HepG2 (cell line): ENCODE measurements around the gene ZNF483. TPM values are rescaled to one million over a fixed set of nuclear protein-coding genes. Genes with fewer than 3 reads are reported as not detected.
A peak's percentile ranks its signal among the peaks of the same experiment; 100 is the strongest.

Experiments
- ARID4A ChIP-seq: sonication (generic); formaldehyde crosslinking; IDR thresholded peaks from 2 replicates; pipeline ENCODE4 v1.5.0; 2020; ENCODE audit warnings: mild to moderate bottlenecking, missing genetic modification reagents, borderline replicate concordance
- GABPA ChIP-seq, 2 experiments: IDR thresholded peaks; 2 replicates each; pipeline ENCODE4 v1.6.1; 2011 to 2016; ENCODE audit warnings: low read depth in 2 of 2, low read length in 1 of 2, missing biosample characterization in 1 of 2, missing genetic modification characterization in 1 of 2
- GABPB1 ChIP-seq: IDR thresholded peaks from 2 replicates; pipeline ENCODE4 v1.6.1; 2016; ENCODE audit warnings: mild to moderate bottlenecking, missing genetic modification reagents, moderate library complexity, missing compliant biosample characterization
- HOXD1 ChIP-seq: sonication (generic); formaldehyde crosslinking; IDR thresholded peaks from 2 replicates; pipeline ENCODE4 v1.5.0; 2020; ENCODE audit warnings: missing genetic modification reagents
- KDM2A ChIP-seq: sonication (generic); formaldehyde crosslinking; IDR thresholded peaks from 2 replicates; pipeline ENCODE4 v1.4.0; 2020; ENCODE audit warnings: low read depth, missing genetic modification reagents, borderline replicate concordance
- MEF2D ChIP-seq: sonication (generic); formaldehyde crosslinking; IDR thresholded peaks from 2 replicates; pipeline ENCODE4 v1.5.1; 2020; ENCODE audit warnings: mild to moderate bottlenecking, missing genetic modification reagents
- NFIB ChIP-seq: sonication (generic); formaldehyde crosslinking; IDR thresholded peaks from 2 replicates; pipeline ENCODE4 v1.9.0; 2021; ENCODE audit warnings: missing genetic modification reagents, mild to moderate bottlenecking, borderline replicate concordance
- NKX3-1 ChIP-seq: sonication (generic); formaldehyde crosslinking; IDR thresholded peaks from 2 replicates; pipeline ENCODE4 v1.5.0; 2020; ENCODE audit warnings: missing genetic modification reagents
- SKI ChIP-seq: fragments of 450-650 bp; IDR thresholded peaks from one replicate; pipeline ENCODE4 v1.6.1; 2018; ENCODE audit warnings: mild to moderate bottlenecking; ENCODE audit not compliant: partially characterized antibody
- SNAI1 ChIP-seq: sonication (generic); formaldehyde crosslinking; IDR thresholded peaks from 2 replicates; pipeline ENCODE4 v1.5.0; 2020; ENCODE audit warnings: mild to moderate bottlenecking, missing genetic modification reagents, borderline replicate concordance
- SNAPC2 ChIP-seq: sonication (generic); formaldehyde crosslinking; IDR thresholded peaks from 2 replicates; pipeline ENCODE4 v1.8.1; 2022; ENCODE audit warnings: mild to moderate bottlenecking, missing genetic modification reagents
- SOX6 ChIP-seq, 2 experiments: fragments of 450-650 bp in 1 of 2; sonication (generic) in 1 of 2; formaldehyde crosslinking in 1 of 2; IDR thresholded peaks; 2 replicates each; pipeline versions ENCODE4 v1.4.0 to v1.6.1; 2017 to 2020; ENCODE audit warnings: antibody characterized with exemption in 1 of 2, mild to moderate bottlenecking in 1 of 2, missing genetic modification reagents in 1 of 2
- TAF1 ChIP-seq: sonication (generic); formaldehyde crosslinking; IDR thresholded peaks from 2 replicates; pipeline ENCODE4 v1.4.0; 2020; ENCODE audit warnings: missing genetic modification reagents
- ZFP37 ChIP-seq: sonication (generic); formaldehyde crosslinking; IDR thresholded peaks from 2 replicates; pipeline ENCODE4 v1.4.0; 2020; ENCODE audit warnings: missing genetic modification reagents, borderline replicate concordance
- ZNF274 ChIP-seq: sonication (generic); formaldehyde crosslinking; IDR thresholded peaks from 2 replicates; pipeline ENCODE4 v1.5.1; 2020; ENCODE audit warnings: mild to moderate bottlenecking, missing genetic modification reagents
- ZNF337 ChIP-seq: sonication (generic); formaldehyde crosslinking; IDR thresholded peaks from 2 replicates; pipeline ENCODE4 v1.5.1; 2020; ENCODE audit warnings: missing genetic modification reagents, low read depth, mild to moderate bottlenecking, borderline replicate concordance
- ZNF382 ChIP-seq: sonication (generic); formaldehyde crosslinking; IDR thresholded peaks from 2 replicates; pipeline ENCODE4 v1.5.0; 2020; ENCODE audit warnings: missing genetic modification reagents, mild to moderate bottlenecking, borderline replicate concordance
- ZNF383 ChIP-seq: sonication (generic); formaldehyde crosslinking; IDR thresholded peaks from 2 replicates; pipeline ENCODE4 v1.4.0; 2020; ENCODE audit warnings: missing genetic modification reagents, mild to moderate bottlenecking, borderline replicate concordance
- ZNF512 ChIP-seq: sonication (generic); formaldehyde crosslinking; IDR thresholded peaks from 2 replicates; pipeline ENCODE4 v1.4.0; 2020; ENCODE audit warnings: mild to moderate bottlenecking, missing genetic modification reagents
- ZNF740 ChIP-seq: sonication (generic); formaldehyde crosslinking; IDR thresholded peaks from 2 replicates; pipeline ENCODE4 v1.4.0; 2020; ENCODE audit warnings: missing genetic modification reagents
- ZNF776 ChIP-seq: sonication (generic); formaldehyde crosslinking; IDR thresholded peaks from 2 replicates; pipeline ENCODE4 v1.4.0; 2020; ENCODE audit warnings: mild to moderate bottlenecking, missing genetic modification reagents
- ZNF784 ChIP-seq: sonication (generic); formaldehyde crosslinking; IDR thresholded peaks from 2 replicates; pipeline ENCODE4 v1.5.1; 2020; ENCODE audit warnings: missing genetic modification reagents, mild to moderate bottlenecking, borderline replicate concordance
- ZNF792 ChIP-seq: IDR thresholded peaks from 2 replicates; pipeline ENCODE4 v1.6.1; 2016
- polyA plus RNA-seq, 8 experiments: library from polyadenylated mRNA; depleted of rRNA in 3 of 8; stranded (reverse) in 7 of 8; unstranded in 1 of 8; fragments of >200 nt; fragmentation: Illumina TruSeq in 4 of 8; extraction: Trizol in 4 of 8; gene quantifications; 2 replicates each; pipeline versions ENCODE4 v1.2.1 to v1.2.3, GENCODE V29; 2011 to 2016; ENCODE audit warnings: low read depth in 4 of 8, missing spikeins in 1 of 8, mixed read lengths in 1 of 8; ENCODE audit not compliant: insufficient read depth in 1 of 8
- total RNA-seq, 5 experiments: library from RNA; depleted of rRNA; stranded (reverse); fragments of >200 nt; fragmentation: Illumina TruSeq; extraction: Trizol; gene quantifications; 2 replicates each; pipeline ENCODE4 v1.2.3, GENCODE V29; 2016; ENCODE audit warnings: low read depth in 1 of 5

Gene ZNF483
- total and polyA plus RNA-seq, 2 of the 13 experiments (the other 11 are each of a cell fraction or from before 2014, with no cell fraction given) = 2.0 to 9.5 TPM

GRCh38 chr9:111482694-111483438 is 42.1 kb upstream of the ZNF483 start (continued):
- TF ChIP-seq SNAI1 (CRISPR knock-in tag) = no peak
- TF ChIP-seq ZNF784 = no peak
- no peak for TF ChIP-seq SOX6 (IDR thresholded peaks at IDR 0.05)
- peak; percentile 21; the same call in 1 of the 2 replicates for TF ChIP-seq SOX6 (CRISPR knock-in tag; IDR thresholded peaks at IDR 0.05)
- no peak for TF ChIP-seq ZNF383 (CRISPR knock-in tag)
- no peak for TF ChIP-seq ZNF740 (CRISPR knock-in tag)
- TF ChIP-seq ZNF792 (CRISPR knock-in tag) = 0 out of 2 replicates have a peak, but pooled peaks have one; percentile 34
- no peak for TF ChIP-seq SNAPC2
- TF ChIP-seq GABPA (IDR thresholded peaks at IDR 0.05; ENCODE audit: low read depth, low read length) = no peak
- peak; percentile 55; the same call in 1 of the 2 replicates for TF ChIP-seq GABPA (CRISPR knock-in tag; IDR thresholded peaks at IDR 0.05; ENCODE audit: low read depth)
- TF ChIP-seq NFIB (CRISPR knock-in tag) = no peak
- 0 out of 2 replicates have a peak, but pooled peaks have one; percentile 31 for TF ChIP-seq MEF2D (CRISPR knock-in tag)
- peak; percentile 67 for TF ChIP-seq ARID4A (CRISPR knock-in tag)
- no peak for TF ChIP-seq ZNF337 (CRISPR knock-in tag)
- no peak; the same call in 1 of the 2 replicates for TF ChIP-seq HOXD1 (CRISPR knock-in tag)
- no peak; the same call in 1 of the 2 replicates for TF ChIP-seq KDM2A (CRISPR knock-in tag)
- no peak for TF ChIP-seq ZNF382 (CRISPR knock-in tag)
- no peak for TF ChIP-seq NKX3-1
- no peak for TF ChIP-seq ZFP37 (CRISPR knock-in tag)
- peak; percentile 85 for TF ChIP-seq GABPB1 (CRISPR knock-in tag)
- TF ChIP-seq SKI = peak; percentile 27
- TF ChIP-seq TAF1 = peak; percentile 50; the same call in 1 of the 2 replicates
- no peak for TF ChIP-seq ZNF512 (CRISPR knock-in tag)
- TF ChIP-seq ZNF776 (CRISPR knock-in tag) = no peak
- TF ChIP-seq ZNF274 (CRISPR knock-in tag) = peak; percentile 55; the same call in 1 of the 2 replicates
